KOPT-K1 (cell line): ENCODE data around the gene CYFIP2.

Experiments
- H3K27ac ChIP-seq: fragments of 200-600 bp; sonication (generic); 2 replicates; pipeline ENCODE4 v1.5.1; 2016; ENCODE audit warnings: antibody characterized with exemption, mild to moderate bottlenecking, low read depth, low read length; ENCODE audit not compliant: poor library complexity, severe bottlenecking
- H3K36me3 ChIP-seq: fragments of 200-600 bp; sonication (generic); 2 replicates; pipeline ENCODE4 v1.5.1; 2017; ENCODE audit warnings: antibody characterized with exemption, mild to moderate bottlenecking, low read length, moderate library complexity; ENCODE audit not compliant: insufficient read depth
- H3K9me3 ChIP-seq: fragments of 200-600 bp; sonication (generic); 2 replicates; pipeline ENCODE4 v1.5.1; 2017; ENCODE audit warnings: antibody characterized with exemption, low read length, mild to moderate bottlenecking; ENCODE audit not compliant: insufficient read depth, poor library complexity, severe bottlenecking

Gene CYFIP2

GRCh38 chr5:157309796-157310195, 43.9 kb downstream of the CYFIP2 start:
- peaks cover 99% of the 10 kb centered on the region for H3K36me3 ChIP-seq
- H3K9me3 ChIP-seq: peaks cover 7% of the 10 kb centered on the region
- no peak overlapping the region for H3K27ac ChIP-seq

- Histone ChIP-seq H3K36me3 (peaks cover 97% of the 10 kb centered on the region), H3K9me3 (peaks cover under 1% of the 10 kb centered on the region)
Measured at GRCh38 chr5:157311595-157311994, 45.7 kb downstream of the CYFIP2 start.

GRCh38 chr5:157312492-157312891, 46.6 kb downstream of the CYFIP2 start:
- no peak overlapping the region for H3K27ac ChIP-seq

More at GRCh38 chr5:157311595-157311994, 45.7 kb downstream of the CYFIP2 start:
- peak overlapping the region; percentile 6 for H3K27ac ChIP-seq

GRCh38 chr5:157322581-157322980, 56.7 kb downstream of the CYFIP2 start:
- Histone ChIP-seq H3K27ac (no peak overlapping the region), H3K36me3 (peaks cover 100% of the 10 kb centered on the region), H3K9me3 (no peaks in the 10 kb centered on the region)

More at GRCh38 chr5:157312492-157312891, 46.6 kb downstream of the CYFIP2 start:
- peaks cover 97% of the 10 kb centered on the region for H3K36me3 ChIP-seq
- no peaks in the 10 kb centered on the region for H3K9me3 ChIP-seq

GRCh38 chr5:157323107-157323706, 57.3 kb downstream of the CYFIP2 start:
- Histone ChIP-seq H3K9me3 (no peaks in the 10 kb centered on the region), H3K36me3 (peaks cover 100% of the 10 kb centered on the region), H3K27ac (no peak overlapping the region)

- Histone ChIP-seq H3K9me3 (no peaks in the 10 kb centered on the region), H3K27ac (no peak overlapping the region), H3K36me3 (peaks cover 98% of the 10 kb centered on the region)
Measured at GRCh38 chr5:157324237-157324636, 58.3 kb downstream of the CYFIP2 start.

- H3K9me3 ChIP-seq: no peaks in the 10 kb centered on the region
- H3K27ac ChIP-seq: peak overlapping the region; percentile 30
- peaks cover 98% of the 10 kb centered on the region for H3K36me3 ChIP-seq
Measured at GRCh38 chr5:157326440-157327005, 60.6 kb downstream of the CYFIP2 start.

GRCh38 chr5:157327771-157328170, 61.8 kb downstream of the CYFIP2 start:
- no peaks in the 10 kb centered on the region for H3K9me3 ChIP-seq
- H3K27ac ChIP-seq: peak overlapping the region; percentile 95
- H3K36me3 ChIP-seq: peaks cover 98% of the 10 kb centered on the region

GRCh38 chr5:157328277-157328912, 62.5 kb downstream of the CYFIP2 start:
- H3K27ac ChIP-seq: peak overlapping the region; percentile 95
- H3K9me3 ChIP-seq: no peaks in the 10 kb centered on the region
- H3K36me3 ChIP-seq: peaks cover 98% of the 10 kb centered on the region

- peaks cover 93% of the 10 kb centered on the region for H3K36me3 ChIP-seq
- H3K27ac ChIP-seq: peak overlapping the region; percentile 95
- no peaks in the 10 kb centered on the region for H3K9me3 ChIP-seq
Measured at GRCh38 chr5:157331807-157332206, 65.9 kb downstream of the CYFIP2 start.

GRCh38 chr5:157335534-157336422, 69.9 kb downstream of the CYFIP2 start:
- H3K36me3 ChIP-seq: peaks cover 94% of the 10 kb centered on the region
- peak overlapping the region; percentile 95 for H3K27ac ChIP-seq
- no peaks in the 10 kb centered on the region for H3K9me3 ChIP-seq

- H3K27ac ChIP-seq: peak overlapping the region; percentile 95
- H3K36me3 ChIP-seq: peaks cover 94% of the 10 kb centered on the region
- no peaks in the 10 kb centered on the region for H3K9me3 ChIP-seq
Measured at GRCh38 chr5:157336423-157336744, 70.5 kb downstream of the CYFIP2 start.

GRCh38 chr5:157339409-157339808, 73.5 kb downstream of the CYFIP2 start:
- H3K36me3 ChIP-seq: peaks cover 94% of the 10 kb centered on the region
- H3K27ac ChIP-seq: peak overlapping the region; percentile 95
- no peaks in the 10 kb centered on the region for H3K9me3 ChIP-seq

GRCh38 chr5:157342822-157343402, 77.0 kb downstream of the CYFIP2 start:
- H3K9me3 ChIP-seq: no peaks in the 10 kb centered on the region
- no peak overlapping the region for H3K27ac ChIP-seq
- H3K36me3 ChIP-seq: peaks cover 99% of the 10 kb centered on the region
